HL-60 (cell line): ENCODE data around the gene AFF1.

ENCODE experiments used
- DNase-seq, 2 experiments: peaks; one replicate each; pipeline ENCODE4 v3.0.0-alpha.2; 2010 to 2020; ENCODE audit warnings: low read depth in 1 of 2, low spot score in 1 of 2
- H3K27ac ChIP-seq: fragments of 250-450 bp; sonication (Bioruptor Pico); replicated peaks from 2 replicates; pipeline ENCODE4 v1.5.1; 2020; ENCODE audit warnings: mild to moderate bottlenecking, moderate library complexity
- H3K27me3 ChIP-seq: fragments of 250-450 bp; sonication (Bioruptor Pico); 2 replicates; pipeline ENCODE4 v1.5.1; 2021; ENCODE audit warnings: mild to moderate bottlenecking, moderate library complexity; ENCODE audit not compliant: insufficient read depth, poor library complexity, severe bottlenecking
- H3K4me3 ChIP-seq: replicated peaks from 2 replicates; pipeline ENCODE4 v1.5.1; 2011; ENCODE audit warnings: mild to moderate bottlenecking, control low read depth, low read length; ENCODE audit not compliant: insufficient read depth
- GABPA ChIP-seq: IDR thresholded peaks from 2 replicates; pipeline ENCODE4 v1.6.1; 2012; ENCODE audit warnings: low read depth
- POLR2AphosphoS5 ChIP-seq: IDR thresholded peaks from 2 replicates; pipeline ENCODE4 v1.6.1; 2012; ENCODE audit warnings: low read depth
- SPI1 ChIP-seq: IDR thresholded peaks from 2 replicates; pipeline ENCODE4 v1.6.1; 2012; ENCODE audit warnings: low read depth, mild to moderate bottlenecking, borderline replicate concordance
- TF ChIP-seq, protein P1 (sequence below): IDR thresholded peaks from one replicate; pipeline ENCODE4 v1.5.1; 2011; ENCODE audit warnings: low read length, control low read depth, inconsistent platforms; ENCODE audit not compliant: insufficient read depth
- TF ChIP-seq, protein P2 (sequence below): IDR thresholded peaks from 2 replicates; pipeline ENCODE4 v1.6.1; 2012; ENCODE audit warnings: low read depth; ENCODE audit not compliant: insufficient replicate concordance

AFF1 gene

DNA sequence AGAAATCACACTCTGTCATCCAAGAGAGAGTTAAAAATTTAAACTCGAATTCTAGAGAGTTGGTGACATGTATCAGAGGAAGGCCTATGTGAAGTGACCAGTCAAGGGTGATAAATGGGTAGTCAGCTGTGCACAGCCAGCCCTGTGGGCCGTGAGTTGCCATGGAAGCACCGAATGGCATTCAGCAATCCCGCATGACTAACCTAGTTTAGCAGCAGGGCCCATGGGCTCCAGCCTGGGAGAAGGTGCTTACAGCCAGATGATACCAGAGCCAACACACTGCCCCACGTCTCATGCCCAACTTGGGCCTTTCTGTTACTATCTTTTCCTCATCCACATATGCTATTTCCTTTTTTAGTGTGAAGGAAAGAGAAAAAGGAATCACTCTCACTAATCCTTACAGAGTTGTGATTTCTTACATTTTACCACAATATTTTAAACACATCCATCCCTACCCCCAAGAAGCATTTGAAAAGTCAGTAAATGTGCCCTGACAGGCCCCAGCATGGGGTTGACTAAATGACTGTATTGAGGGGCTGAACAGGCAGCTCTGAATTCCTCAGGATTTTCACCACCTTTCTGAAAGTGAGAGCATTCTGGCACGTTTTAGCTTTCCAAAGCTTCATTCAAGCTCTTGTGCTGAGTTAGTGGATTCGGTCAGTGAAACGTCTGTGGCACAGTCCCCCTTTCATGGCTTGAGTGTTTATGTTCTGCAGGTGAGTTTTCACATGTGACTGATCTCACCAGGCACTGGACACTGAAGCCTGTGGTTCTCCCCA lies 104.2 kb downstream of the AFF1 start:
- TF ChIP-seq SPI1 (no peak), GABPA (no peak), POLR2AphosphoS5 (no peak)
- TF ChIP-seq, protein P1, sequence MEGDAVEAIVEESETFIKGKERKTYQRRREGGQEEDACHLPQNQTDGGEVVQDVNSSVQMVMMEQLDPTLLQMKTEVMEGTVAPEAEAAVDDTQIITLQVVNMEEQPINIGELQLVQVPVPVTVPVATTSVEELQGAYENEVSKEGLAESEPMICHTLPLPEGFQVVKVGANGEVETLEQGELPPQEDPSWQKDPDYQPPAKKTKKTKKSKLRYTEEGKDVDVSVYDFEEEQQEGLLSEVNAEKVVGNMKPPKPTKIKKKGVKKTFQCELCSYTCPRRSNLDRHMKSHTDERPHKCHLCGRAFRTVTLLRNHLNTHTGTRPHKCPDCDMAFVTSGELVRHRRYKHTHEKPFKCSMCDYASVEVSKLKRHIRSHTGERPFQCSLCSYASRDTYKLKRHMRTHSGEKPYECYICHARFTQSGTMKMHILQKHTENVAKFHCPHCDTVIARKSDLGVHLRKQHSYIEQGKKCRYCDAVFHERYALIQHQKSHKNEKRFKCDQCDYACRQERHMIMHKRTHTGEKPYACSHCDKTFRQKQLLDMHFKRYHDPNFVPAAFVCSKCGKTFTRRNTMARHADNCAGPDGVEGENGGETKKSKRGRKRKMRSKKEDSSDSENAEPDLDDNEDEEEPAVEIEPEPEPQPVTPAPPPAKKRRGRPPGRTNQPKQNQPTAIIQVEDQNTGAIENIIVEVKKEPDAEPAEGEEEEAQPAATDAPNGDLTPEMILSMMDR = no peak
- TF ChIP-seq, protein P2, sequence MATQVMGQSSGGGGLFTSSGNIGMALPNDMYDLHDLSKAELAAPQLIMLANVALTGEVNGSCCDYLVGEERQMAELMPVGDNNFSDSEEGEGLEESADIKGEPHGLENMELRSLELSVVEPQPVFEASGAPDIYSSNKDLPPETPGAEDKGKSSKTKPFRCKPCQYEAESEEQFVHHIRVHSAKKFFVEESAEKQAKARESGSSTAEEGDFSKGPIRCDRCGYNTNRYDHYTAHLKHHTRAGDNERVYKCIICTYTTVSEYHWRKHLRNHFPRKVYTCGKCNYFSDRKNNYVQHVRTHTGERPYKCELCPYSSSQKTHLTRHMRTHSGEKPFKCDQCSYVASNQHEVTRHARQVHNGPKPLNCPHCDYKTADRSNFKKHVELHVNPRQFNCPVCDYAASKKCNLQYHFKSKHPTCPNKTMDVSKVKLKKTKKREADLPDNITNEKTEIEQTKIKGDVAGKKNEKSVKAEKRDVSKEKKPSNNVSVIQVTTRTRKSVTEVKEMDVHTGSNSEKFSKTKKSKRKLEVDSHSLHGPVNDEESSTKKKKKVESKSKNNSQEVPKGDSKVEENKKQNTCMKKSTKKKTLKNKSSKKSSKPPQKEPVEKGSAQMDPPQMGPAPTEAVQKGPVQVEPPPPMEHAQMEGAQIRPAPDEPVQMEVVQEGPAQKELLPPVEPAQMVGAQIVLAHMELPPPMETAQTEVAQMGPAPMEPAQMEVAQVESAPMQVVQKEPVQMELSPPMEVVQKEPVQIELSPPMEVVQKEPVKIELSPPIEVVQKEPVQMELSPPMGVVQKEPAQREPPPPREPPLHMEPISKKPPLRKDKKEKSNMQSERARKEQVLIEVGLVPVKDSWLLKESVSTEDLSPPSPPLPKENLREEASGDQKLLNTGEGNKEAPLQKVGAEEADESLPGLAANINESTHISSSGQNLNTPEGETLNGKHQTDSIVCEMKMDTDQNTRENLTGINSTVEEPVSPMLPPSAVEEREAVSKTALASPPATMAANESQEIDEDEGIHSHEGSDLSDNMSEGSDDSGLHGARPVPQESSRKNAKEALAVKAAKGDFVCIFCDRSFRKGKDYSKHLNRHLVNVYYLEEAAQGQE = no peak
- Histone ChIP-seq H3K27me3 (no peaks in the 10 kb centered on the region), H3K4me3 (no peak overlapping the region), H3K27ac (no peak overlapping the region)
- no peak for DNase-seq

DNA sequence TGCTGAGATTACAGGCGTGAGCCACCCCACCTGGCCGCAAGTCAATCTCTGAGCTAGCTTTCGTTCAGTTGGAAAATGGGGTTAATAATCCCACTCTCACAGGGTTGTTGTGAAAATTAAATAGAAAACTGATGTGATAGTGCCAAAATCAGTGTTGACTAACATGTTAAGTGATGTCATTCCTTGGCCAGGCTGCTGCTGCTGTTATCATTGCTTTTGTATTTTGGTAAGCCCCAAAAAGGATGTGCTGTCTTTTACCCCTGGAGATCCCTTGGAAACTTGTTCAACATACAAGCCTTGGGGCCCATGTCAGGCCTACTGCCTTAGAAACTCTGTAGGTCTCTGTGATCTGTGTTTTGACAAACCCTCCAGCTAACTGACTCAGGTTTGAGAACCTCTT lies 106.3 kb downstream of the AFF1 start:
- no peaks in the 10 kb centered on the region for H3K27me3 ChIP-seq
- no peak overlapping the region for H3K27ac ChIP-seq
- no peak overlapping the region for H3K4me3 ChIP-seq
- no peak for DNase-seq
- TF ChIP-seq, protein P1 = no peak
- TF ChIP-seq GABPA (no peak), POLR2AphosphoS5 (no peak), SPI1 (no peak)
- TF ChIP-seq, protein P2 = no peak

DNA sequence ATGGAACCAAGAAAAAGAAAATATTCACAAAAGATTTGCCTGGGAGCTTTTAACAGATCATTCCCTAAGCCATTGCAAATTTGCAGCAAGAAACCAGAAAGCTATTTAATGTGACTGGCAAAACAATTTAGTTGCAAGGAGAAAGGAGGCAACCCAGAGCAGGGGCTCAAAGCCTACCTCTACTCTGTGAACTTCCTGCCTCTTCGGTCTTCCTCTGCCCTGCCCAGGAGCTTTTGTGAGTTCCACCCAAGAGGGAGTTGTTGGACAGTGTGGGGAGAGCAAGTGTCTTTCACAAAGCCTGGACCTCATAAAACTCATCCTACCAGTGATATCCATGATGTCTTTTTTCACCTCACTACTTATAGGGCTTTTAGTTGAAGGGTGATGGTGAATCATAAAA lies 107.4 kb downstream of the AFF1 start:
- H3K4me3 ChIP-seq = no peak overlapping the region
- no peak overlapping the region for H3K27ac ChIP-seq
- H3K27me3 ChIP-seq = no peaks in the 10 kb centered on the region
- DNase-seq = no peak
- TF ChIP-seq, protein P1 = no peak
- TF ChIP-seq POLR2AphosphoS5 = no peak
- TF ChIP-seq GABPA = no peak
- no peak for TF ChIP-seq SPI1
- TF ChIP-seq, protein P2 = no peak
